Kidney epithelial cell (primary cell): ENCODE results near the gene GGNBP2. TPM values are rescaled to one million over a fixed set of nuclear protein-coding genes. Genes with fewer than 3 reads are reported as not detected.

ENCODE experiments used
- DNase-seq: peaks from one replicate; pipeline ENCODE4 v3.0.0-alpha.2; 2010; ENCODE audit warnings: low read depth
- H3K27me3 ChIP-seq: 2 replicates; pipeline ENCODE4 v1.6.0; 2011; ENCODE audit warnings: low read length; ENCODE audit not compliant: control insufficient read depth, insufficient read depth
- H3K36me3 ChIP-seq: 2 replicates; pipeline ENCODE4 v1.5.1; 2011; ENCODE audit warnings: low read length; ENCODE audit not compliant: control insufficient read depth, insufficient read depth
- H3K4me3 ChIP-seq: 2 replicates; pipeline ENCODE4 v1.5.1; 2011; ENCODE audit warnings: low read depth, mild to moderate bottlenecking, control low read depth, low read length
- total RNA-seq: library from RNA; depleted of rRNA; stranded (reverse); fragments of >200 nt; gene quantifications from 2 replicates; pipeline ENCODE4 v1.2.3, GENCODE V29; 2015
- TF ChIP-seq, protein P1 (sequence below): IDR thresholded peaks from 2 replicates; pipeline ENCODE4 v1.5.1; 2011; ENCODE audit warnings: mild to moderate bottlenecking, moderate library complexity, low read length, control low read depth, inconsistent platforms; ENCODE audit not compliant: insufficient read depth, poor library complexity, severe bottlenecking

The GGNBP2 gene
- total RNA-seq, 1 donor from 2014 or later: 38.2 TPM

DNA sequence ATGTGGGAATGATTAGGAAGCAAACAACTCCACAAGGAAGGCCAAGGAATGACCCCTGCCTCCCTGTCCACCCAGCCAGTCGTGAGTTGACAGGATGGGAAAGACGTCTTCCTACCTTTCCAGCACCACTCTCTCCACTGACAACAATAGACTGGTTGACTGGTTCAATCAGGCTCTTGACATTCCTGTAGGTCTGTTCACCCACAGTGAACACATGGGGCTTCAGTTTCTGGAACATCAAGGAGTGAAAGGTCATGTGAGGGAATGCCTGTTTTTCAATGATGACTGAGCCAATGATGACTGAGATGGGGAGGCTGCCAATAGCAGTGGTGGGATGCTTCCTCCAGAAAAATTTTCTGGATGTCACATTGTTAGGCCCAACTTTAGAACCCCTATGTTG, 19.6 kb upstream of the GGNBP2 start:
- TF ChIP-seq, protein P1, sequence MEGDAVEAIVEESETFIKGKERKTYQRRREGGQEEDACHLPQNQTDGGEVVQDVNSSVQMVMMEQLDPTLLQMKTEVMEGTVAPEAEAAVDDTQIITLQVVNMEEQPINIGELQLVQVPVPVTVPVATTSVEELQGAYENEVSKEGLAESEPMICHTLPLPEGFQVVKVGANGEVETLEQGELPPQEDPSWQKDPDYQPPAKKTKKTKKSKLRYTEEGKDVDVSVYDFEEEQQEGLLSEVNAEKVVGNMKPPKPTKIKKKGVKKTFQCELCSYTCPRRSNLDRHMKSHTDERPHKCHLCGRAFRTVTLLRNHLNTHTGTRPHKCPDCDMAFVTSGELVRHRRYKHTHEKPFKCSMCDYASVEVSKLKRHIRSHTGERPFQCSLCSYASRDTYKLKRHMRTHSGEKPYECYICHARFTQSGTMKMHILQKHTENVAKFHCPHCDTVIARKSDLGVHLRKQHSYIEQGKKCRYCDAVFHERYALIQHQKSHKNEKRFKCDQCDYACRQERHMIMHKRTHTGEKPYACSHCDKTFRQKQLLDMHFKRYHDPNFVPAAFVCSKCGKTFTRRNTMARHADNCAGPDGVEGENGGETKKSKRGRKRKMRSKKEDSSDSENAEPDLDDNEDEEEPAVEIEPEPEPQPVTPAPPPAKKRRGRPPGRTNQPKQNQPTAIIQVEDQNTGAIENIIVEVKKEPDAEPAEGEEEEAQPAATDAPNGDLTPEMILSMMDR: no peak
- Histone ChIP-seq H3K27me3 (no peaks in the 10 kb centered on the region), H3K4me3 (no peak overlapping the region), H3K36me3 (peaks cover 10% of the 10 kb centered on the region)
- no peak for DNase-seq

DNA sequence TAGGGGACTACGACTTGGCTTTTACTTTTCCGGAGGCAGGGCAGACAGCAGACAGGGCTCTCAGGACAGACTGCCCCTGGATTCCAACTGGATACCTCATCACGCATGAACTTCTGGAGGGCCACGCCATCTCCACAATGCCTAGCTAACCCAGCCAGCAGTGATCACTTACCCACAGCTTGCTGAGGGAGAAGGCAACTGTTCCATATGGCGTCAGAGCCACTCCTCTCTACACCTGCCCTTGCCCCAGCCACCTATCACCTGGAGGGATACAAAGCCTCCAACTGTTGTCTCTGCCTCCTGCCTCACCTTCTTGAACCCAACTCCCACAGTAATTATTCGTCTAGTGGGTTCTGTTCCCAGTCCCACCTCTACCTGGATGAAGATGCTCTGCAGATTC, 18.8 kb upstream of the GGNBP2 start:
- Histone ChIP-seq H3K4me3 (no peak overlapping the region), H3K27me3 (no peaks in the 10 kb centered on the region), H3K36me3 (peaks cover 10% of the 10 kb centered on the region)
- DNase-seq: no peak
- TF ChIP-seq, protein P1: no peak

DNA sequence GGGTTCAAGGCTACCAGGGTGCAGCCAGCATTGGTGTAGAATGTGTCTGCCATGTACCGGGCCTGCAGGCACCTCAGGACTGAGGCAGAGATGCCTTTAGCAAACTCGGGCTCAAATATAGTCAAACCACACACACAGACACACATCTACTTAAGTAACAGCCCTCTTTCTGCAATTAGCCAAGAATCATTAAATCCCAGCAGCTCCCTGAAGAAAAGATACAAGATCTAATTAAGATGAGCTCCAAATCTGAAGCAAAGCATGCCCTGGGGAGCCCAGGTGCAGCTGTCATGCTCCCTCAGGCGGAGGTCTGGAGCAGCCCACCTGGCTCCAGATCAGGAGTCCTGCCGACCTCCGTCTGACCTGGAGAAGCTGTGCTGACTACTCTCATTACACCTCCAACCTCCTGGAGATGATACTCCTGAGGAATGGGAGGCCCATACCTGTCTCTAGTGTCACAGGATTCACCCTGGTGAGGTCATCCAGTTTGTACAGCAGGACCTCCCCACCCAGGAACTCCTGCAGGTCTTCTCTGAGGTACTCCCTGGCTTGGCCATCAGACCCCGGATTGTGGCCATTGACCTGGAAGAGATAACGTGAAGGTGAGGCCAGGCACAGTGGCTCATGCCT, 17.0 kb upstream of the GGNBP2 start:
- H3K36me3 ChIP-seq: peaks cover 10% of the 10 kb centered on the region

DNA sequence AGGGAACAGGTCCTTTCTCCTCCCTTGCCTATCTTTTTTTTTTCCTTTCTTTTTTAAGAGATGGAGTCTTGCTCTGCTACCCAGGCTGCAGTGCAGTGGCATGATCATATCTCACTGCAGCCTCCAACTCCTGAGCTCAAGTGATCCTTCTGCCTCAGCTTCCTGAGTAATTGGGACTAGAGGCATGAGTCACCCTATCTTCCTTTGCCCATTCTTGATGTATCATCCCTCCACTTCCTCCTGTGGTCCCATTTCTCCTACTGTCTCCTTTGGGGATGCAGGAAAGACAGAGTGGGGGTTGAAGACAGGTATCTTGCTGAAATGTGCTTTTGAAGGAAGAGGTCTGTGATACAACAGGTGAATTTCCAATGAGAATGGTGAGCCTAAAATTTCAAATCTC, 15.6 kb upstream of the GGNBP2 start:
- no peak overlapping the region for H3K4me3 ChIP-seq
- DNase-seq: no peak
- peaks cover 8% of the 10 kb centered on the region for H3K36me3 ChIP-seq
- TF ChIP-seq, protein P1: no peak
- H3K27me3 ChIP-seq: no peaks in the 10 kb centered on the region

More for the DNA sequence above, 17.0 kb upstream of the GGNBP2 start:
- Histone ChIP-seq H3K4me3 (no peak overlapping the region), H3K27me3 (no peaks in the 10 kb centered on the region)
- TF ChIP-seq, protein P1: no peak
- DNase-seq: no peak

DNA sequence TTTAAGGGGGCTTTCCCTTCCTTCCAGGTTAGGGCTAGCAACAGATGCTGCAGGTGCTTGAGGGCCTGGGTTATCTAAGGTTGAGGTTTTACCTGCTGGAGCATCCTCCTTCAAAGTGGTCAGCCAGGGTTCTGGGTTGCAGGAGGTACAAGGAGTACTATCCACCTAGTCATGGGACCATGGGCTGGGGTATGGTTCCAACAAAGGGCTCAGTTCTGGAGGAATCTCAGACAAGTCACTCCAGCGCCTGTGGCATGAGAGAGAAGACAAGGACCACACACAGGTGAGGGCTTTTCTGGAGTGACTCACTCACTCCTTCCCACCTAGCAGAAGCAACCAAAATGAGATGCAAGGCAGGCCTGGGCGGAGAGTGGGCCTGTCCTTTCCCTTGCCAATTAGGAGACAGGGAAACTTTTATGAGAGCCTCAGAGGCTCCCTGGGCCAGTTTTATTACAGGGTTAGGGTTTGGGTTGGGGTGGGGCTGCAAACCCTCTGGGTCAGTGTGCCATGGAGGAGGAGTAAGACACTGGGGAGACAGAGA, 12.2 kb upstream of the GGNBP2 start:
- Histone ChIP-seq H3K27me3 (no peaks in the 10 kb centered on the region), H3K36me3 (peaks cover 1% of the 10 kb centered on the region), H3K4me3 (no peak overlapping the region)
- no peak for DNase-seq
- TF ChIP-seq, protein P1: no peak
